Neural progenitor cell (in vitro differentiated cells): ENCODE results near the gene ZNF536. TPM values are rescaled to one million over a fixed set of nuclear protein-coding genes. Genes with fewer than 3 reads are reported as not detected.
A peak's percentile ranks its signal among the peaks of the same experiment; 100 is the strongest.

Source experiments
- DNase-seq: peaks from one replicate; pipeline ENCODE4 v3.0.0-alpha.2; 2016; ENCODE audit warnings: low spot score
- H2AFZ ChIP-seq: fragments of 200-600 bp; sonication (generic); replicated peaks from 2 replicates; pipeline ENCODE4 v1.6.1; 2016; ENCODE audit warnings: antibody characterized with exemption
- H3F3A ChIP-seq: fragments of 200-600 bp; sonication (generic); 2 replicates; pipeline ENCODE4 v1.6.1; 2016; ENCODE audit warnings: antibody characterized with exemption, low read depth
- H3K27ac ChIP-seq: fragments of 200-600 bp; sonication (generic); 2 replicates; pipeline ENCODE4 v1.5.1; 2016; ENCODE audit warnings: mild to moderate bottlenecking
- H3K27me3 ChIP-seq: fragments of 200-600 bp; sonication (generic); 2 replicates; pipeline ENCODE4 v1.6.1; 2016; ENCODE audit warnings: mild to moderate bottlenecking, moderate library complexity
- H3K36me3 ChIP-seq: fragments of 200-600 bp; sonication (generic); 2 replicates; pipeline ENCODE4 v1.5.1; 2016
- H3K4me1 ChIP-seq: fragments of 200-600 bp; sonication (generic); 2 replicates; pipeline ENCODE4 v1.6.1; 2016; ENCODE audit warnings: mixed run types
- H3K4me2 ChIP-seq: fragments of 200-600 bp; sonication (generic); 2 replicates; pipeline ENCODE4 v1.6.1; 2016
- H3K4me3 ChIP-seq: fragments of 200-600 bp; sonication (generic); 2 replicates; pipeline ENCODE4 v1.5.1; 2016
- H3K79me2 ChIP-seq: fragments of 200-600 bp; sonication (generic); 2 replicates; pipeline ENCODE4 v1.6.1; 2016; ENCODE audit warnings: low read depth
- H3K9ac ChIP-seq: fragments of 200-600 bp; sonication (generic); 2 replicates; pipeline ENCODE4 v1.6.1; 2016
- H3K9me3 ChIP-seq: fragments of 200-600 bp; sonication (generic); 2 replicates; pipeline ENCODE4 v1.5.1; 2016; ENCODE audit warnings: low read depth
- H4K20me1 ChIP-seq: fragments of 200-600 bp; sonication (generic); 2 replicates; pipeline ENCODE4 v1.6.1; 2016; ENCODE audit warnings: low read depth
- H3K27ac Mint-ChIP-seq: 3 replicates; pipeline ENCODE4 v1.8.0; 2021; ENCODE audit warnings: mixed read lengths
- H3K27me3 Mint-ChIP-seq: 2 replicates; pipeline ENCODE4 v1.8.0; 2022; ENCODE audit warnings: low read depth, mild to moderate bottlenecking, inconsistent platforms, moderate library complexity, mixed read lengths; ENCODE audit not compliant: insufficient read depth
- H3K36me3 Mint-ChIP-seq: 3 replicates; pipeline ENCODE4 v1.8.0; 2021; ENCODE audit warnings: mixed read lengths
- H3K4me1 Mint-ChIP-seq: 3 replicates; pipeline ENCODE4 v1.8.0; 2021; ENCODE audit warnings: mixed read lengths
- H3K4me3 Mint-ChIP-seq: 3 replicates; pipeline ENCODE4 v1.8.0; 2021; ENCODE audit warnings: mild to moderate bottlenecking, moderate library complexity, mixed read lengths
- H3K9me3 Mint-ChIP-seq: 3 replicates; pipeline ENCODE4 v1.8.0; 2020; ENCODE audit warnings: mixed read lengths
- EZH2 ChIP-seq: fragments of 200-600 bp; sonication (generic); IDR thresholded peaks from 2 replicates; pipeline ENCODE4 v1.6.1; 2017; ENCODE audit warnings: antibody characterized with exemption, mild to moderate bottlenecking, moderate library complexity
- EZH2phosphoT487 ChIP-seq: fragments of 200-600 bp; sonication (generic); IDR thresholded peaks from 2 replicates; pipeline ENCODE4 v1.6.1; 2017; ENCODE audit warnings: antibody characterized with exemption
- total RNA-seq: library from RNA; depleted of rRNA; stranded (reverse); fragments of >200 nt; gene quantifications from 2 replicates; pipeline ENCODE4 v1.2.3, GENCODE V29; 2015; ENCODE audit warnings: low replicate concordance
- TF ChIP-seq, protein P1 (sequence below): fragments of 200-600 bp; sonication (generic); IDR thresholded peaks from 2 replicates; pipeline ENCODE4 v1.5.1; 2017; ENCODE audit warnings: antibody characterized with exemption, mild to moderate bottlenecking

ZNF536 gene
- total RNA-seq, 1 donor from 2014 or later: 0.24 TPM

DNA sequence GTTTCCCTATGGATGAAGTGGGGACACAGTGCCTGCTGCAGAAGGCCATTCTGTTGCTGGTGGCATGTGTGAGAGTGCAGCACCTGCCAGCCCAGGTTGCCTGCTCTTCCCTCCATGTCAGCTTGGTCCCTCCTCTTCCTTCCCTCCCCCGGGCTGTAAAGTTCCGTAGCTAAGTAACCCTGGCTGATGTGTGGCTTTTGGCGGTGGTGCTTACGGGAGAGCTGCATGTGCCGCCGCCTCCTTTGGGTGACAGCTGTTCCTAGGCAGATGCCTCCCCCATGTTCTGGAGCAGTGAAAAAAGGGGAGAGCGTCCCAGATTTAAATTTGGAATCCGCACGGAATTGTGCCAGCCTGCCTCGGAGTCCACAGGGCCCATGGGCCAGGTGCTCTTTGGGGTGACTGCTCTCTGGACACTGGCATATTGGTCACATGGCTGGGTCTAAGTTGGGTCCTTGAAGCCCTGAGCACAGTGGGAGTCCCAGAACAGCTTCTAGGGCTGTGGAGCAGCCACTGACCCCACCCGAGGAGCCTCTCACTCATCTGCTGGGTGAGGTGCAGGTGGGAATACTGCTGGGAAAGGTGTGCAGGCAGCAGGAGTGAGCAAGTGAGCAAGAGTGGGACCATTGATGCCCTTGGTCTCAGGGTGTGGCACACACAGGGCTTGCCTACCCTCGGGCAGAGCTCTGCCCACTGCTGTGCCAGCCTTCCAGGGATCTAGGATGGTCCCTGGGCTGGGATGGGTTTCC, 33.1 kb upstream of the ZNF536 start:
- Histone ChIP-seq H3K36me3 (no peaks in the 10 kb centered on the region), H3K4me3 (no peak overlapping the region), H3F3A (no peaks in the 10 kb centered on the region), H3K9me3 (no peaks in the 10 kb centered on the region), H3K4me1 (no peaks in the 10 kb centered on the region), H3K27me3 (no peaks in the 10 kb centered on the region), H4K20me1 (no peaks in the 10 kb centered on the region), H3K27ac (no peak overlapping the region), H3K9ac (no peak overlapping the region), H2AFZ (no peak overlapping the region), H3K79me2 (no peaks in the 10 kb centered on the region), H3K4me2 (no peak overlapping the region)
- Mint-ChIP-seq H3K27me3 (peaks cover 4% of the 10 kb centered on the region), H3K36me3 (no peaks in the 10 kb centered on the region), H3K9me3 (no peaks in the 10 kb centered on the region), H3K4me1 (peaks cover 20% of the 10 kb centered on the region), H3K4me3 (no peak overlapping the region), H3K27ac (no peak overlapping the region)
- DNase-seq: no peak
- TF ChIP-seq, protein P1, sequence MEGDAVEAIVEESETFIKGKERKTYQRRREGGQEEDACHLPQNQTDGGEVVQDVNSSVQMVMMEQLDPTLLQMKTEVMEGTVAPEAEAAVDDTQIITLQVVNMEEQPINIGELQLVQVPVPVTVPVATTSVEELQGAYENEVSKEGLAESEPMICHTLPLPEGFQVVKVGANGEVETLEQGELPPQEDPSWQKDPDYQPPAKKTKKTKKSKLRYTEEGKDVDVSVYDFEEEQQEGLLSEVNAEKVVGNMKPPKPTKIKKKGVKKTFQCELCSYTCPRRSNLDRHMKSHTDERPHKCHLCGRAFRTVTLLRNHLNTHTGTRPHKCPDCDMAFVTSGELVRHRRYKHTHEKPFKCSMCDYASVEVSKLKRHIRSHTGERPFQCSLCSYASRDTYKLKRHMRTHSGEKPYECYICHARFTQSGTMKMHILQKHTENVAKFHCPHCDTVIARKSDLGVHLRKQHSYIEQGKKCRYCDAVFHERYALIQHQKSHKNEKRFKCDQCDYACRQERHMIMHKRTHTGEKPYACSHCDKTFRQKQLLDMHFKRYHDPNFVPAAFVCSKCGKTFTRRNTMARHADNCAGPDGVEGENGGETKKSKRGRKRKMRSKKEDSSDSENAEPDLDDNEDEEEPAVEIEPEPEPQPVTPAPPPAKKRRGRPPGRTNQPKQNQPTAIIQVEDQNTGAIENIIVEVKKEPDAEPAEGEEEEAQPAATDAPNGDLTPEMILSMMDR: no peak
- no peak for TF ChIP-seq EZH2phosphoT487
- TF ChIP-seq EZH2: no peak

DNA sequence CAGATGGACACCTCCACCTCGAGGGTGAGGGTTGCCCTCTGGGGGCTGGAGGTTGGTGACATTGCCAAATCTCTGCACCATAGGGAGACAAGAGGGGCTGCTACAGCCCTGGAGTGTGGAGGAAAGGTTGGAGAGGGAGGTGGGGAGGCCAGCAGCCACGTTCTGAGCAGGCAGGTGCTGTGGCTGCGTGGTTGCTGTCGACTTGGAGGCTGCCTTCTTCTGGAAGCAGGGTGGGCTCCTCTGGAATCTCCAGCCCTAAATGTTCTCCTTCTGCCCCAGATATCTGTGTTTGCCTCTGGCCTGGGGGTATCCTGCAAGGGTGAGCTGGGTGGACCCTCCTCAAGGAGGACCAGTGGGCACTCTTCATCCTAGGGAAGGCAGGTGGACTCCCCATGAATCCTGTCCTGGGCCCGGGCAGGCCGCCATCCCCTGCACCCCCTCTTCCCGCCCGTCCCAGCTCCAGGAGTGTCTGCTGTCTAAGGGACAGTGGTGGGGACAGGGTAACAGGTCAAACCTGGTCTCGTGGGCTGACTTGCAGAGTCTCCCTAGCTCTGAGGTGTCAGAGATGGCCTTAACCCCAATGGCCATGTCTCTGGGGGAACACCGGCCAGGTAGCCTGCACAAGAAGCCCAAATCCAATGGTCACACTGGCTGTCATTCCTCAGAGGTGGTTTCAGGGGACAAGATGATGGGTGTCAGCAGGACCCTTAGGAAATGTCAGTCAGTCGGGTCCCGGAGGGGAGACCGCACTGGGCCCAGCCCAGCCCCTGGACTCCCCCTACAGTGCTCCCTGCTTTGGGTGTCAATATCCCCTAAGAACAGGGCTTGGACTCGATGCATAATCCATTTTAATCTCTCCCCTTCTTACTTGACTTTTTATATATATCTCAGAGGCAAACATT, 32.3 kb upstream of the ZNF536 start:
- Histone ChIP-seq H3K9me3 (no peaks in the 10 kb centered on the region), H2AFZ (no peak overlapping the region), H3K79me2 (no peaks in the 10 kb centered on the region), H3K4me1 (no peaks in the 10 kb centered on the region), H3K27ac (no peak overlapping the region), H3K4me3 (no peak overlapping the region), H4K20me1 (no peaks in the 10 kb centered on the region), H3K27me3 (no peaks in the 10 kb centered on the region), H3K36me3 (no peaks in the 10 kb centered on the region), H3K9ac (no peak overlapping the region), H3F3A (no peaks in the 10 kb centered on the region), H3K4me2 (no peak overlapping the region)
- Mint-ChIP-seq H3K36me3 (no peaks in the 10 kb centered on the region), H3K9me3 (no peaks in the 10 kb centered on the region), H3K27ac (peak overlapping the region; percentile 27), H3K4me1 (peaks cover 20% of the 10 kb centered on the region), H3K27me3 (peaks cover 4% of the 10 kb centered on the region), H3K4me3 (no peak overlapping the region)
- no peak for TF ChIP-seq EZH2
- TF ChIP-seq EZH2phosphoT487: no peak
- TF ChIP-seq, protein P1: no peak
- no peak for DNase-seq

DNA sequence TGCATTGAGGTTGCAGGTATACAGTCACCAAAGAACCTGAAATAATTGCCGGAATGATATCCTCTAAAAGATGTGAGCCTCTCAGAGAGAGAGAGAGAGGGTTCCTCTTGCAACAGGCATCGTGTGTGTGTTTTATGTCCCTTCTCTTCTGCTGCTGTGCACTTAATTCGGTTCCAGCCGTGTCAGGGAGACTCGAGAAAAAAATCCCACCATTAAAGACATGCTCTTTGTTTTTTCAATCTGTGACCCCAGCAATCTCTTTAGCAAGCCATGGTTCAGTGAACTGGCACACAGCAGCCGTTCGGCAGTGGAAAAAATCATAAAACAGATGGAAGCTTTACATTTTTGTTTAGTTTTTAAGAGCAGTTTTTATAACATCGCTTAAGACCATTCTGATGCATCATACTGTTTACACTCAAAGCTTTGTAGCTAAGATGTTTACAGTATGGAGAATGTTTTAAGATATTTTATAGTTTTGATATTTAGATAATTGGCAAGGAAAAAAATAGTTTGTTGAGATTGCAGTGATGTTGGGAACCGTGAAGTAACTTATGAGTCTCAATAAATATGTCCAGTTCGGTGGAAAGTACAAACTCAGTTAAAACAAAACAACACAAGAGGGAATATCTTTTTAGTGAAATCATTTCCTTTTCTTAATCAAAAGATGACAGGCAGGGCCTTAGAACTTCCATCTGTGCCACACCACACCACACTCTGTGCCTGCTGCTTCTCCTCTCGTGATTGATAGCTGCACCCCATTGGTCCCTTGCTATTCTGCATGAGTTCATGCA, 31.2 kb upstream of the ZNF536 start:
- H3K4me1 ChIP-seq: no peaks in the 10 kb centered on the region
- H3K27me3 Mint-ChIP-seq: peaks cover 2% of the 10 kb centered on the region
- H3K36me3 Mint-ChIP-seq: no peaks in the 10 kb centered on the region
- peak overlapping the region; percentile 58 for H3K27ac Mint-ChIP-seq
- peak overlapping the region; percentile 34 for H3K4me3 Mint-ChIP-seq
- peaks cover 20% of the 10 kb centered on the region for H3K4me1 Mint-ChIP-seq
- H3K9me3 ChIP-seq: no peaks in the 10 kb centered on the region
- no peak overlapping the region for H3K9ac ChIP-seq
- H4K20me1 ChIP-seq: no peaks in the 10 kb centered on the region
- no peaks in the 10 kb centered on the region for H3F3A ChIP-seq
- H3K4me3 ChIP-seq: no peak overlapping the region
- TF ChIP-seq EZH2phosphoT487: no peak
- TF ChIP-seq, protein P1: no peak
- TF ChIP-seq EZH2: no peak
- no peak overlapping the region for H3K27ac ChIP-seq
- H3K27me3 ChIP-seq: no peaks in the 10 kb centered on the region
- no peaks in the 10 kb centered on the region for H3K79me2 ChIP-seq
- no peak overlapping the region for H2AFZ ChIP-seq
- no peak overlapping the region for H3K4me2 ChIP-seq
- no peaks in the 10 kb centered on the region for H3K9me3 Mint-ChIP-seq
- H3K36me3 ChIP-seq: no peaks in the 10 kb centered on the region
- no peak for DNase-seq
